DOHH2 (cell line): ENCODE data around the gene SAMD5.

Experiments
- H3F3A ChIP-seq: fragments of 200-600 bp; sonication (generic), shearing (Covaris generic); 2 replicates; pipeline ENCODE4 v1.6.0; 2016; ENCODE audit warnings: antibody characterized with exemption, mild to moderate bottlenecking; ENCODE audit not compliant: control insufficient read depth, insufficient read depth
- H3K27ac ChIP-seq: fragments of 200-600 bp; sonication (generic); 2 replicates; pipeline ENCODE4 v1.5.1; 2014; ENCODE audit warnings: low read depth, mild to moderate bottlenecking, low read length, moderate library complexity
- H3K27me3 ChIP-seq: fragments of 200-600 bp; sonication (generic); 2 replicates; pipeline ENCODE4 v1.6.1; 2014; ENCODE audit warnings: mild to moderate bottlenecking, low read length, mixed read lengths; ENCODE audit not compliant: control insufficient read depth
- H3K36me3 ChIP-seq: fragments of 200-600 bp; sonication (generic); 2 replicates; pipeline ENCODE4 v1.6.1; 2014; ENCODE audit warnings: mild to moderate bottlenecking, low read length, moderate library complexity, mixed read lengths; ENCODE audit not compliant: control insufficient read depth
- H3K4me1 ChIP-seq: fragments of 200-600 bp; sonication (generic); 2 replicates; pipeline ENCODE4 v1.6.1; 2014; ENCODE audit warnings: mild to moderate bottlenecking, low read length, mixed read lengths; ENCODE audit not compliant: control insufficient read depth
- H3K4me2 ChIP-seq: fragments of 200-600 bp; sonication (generic); 2 replicates; pipeline ENCODE4 v1.6.0; 2014; ENCODE audit warnings: mild to moderate bottlenecking, low read length, moderate library complexity
- H3K4me3 ChIP-seq: fragments of 200-600 bp; sonication (generic); 2 replicates; pipeline ENCODE4 v1.5.1; 2014; ENCODE audit warnings: mild to moderate bottlenecking, low read length, mixed read lengths
- H3K79me2 ChIP-seq: fragments of 200-600 bp; sonication (generic); 2 replicates; pipeline ENCODE4 v1.6.1; 2014; ENCODE audit warnings: mild to moderate bottlenecking, low read length, mixed read lengths; ENCODE audit not compliant: control insufficient read depth
- H3K9me2 ChIP-seq: fragments of 200-600 bp; sonication (generic); replicated peaks from 2 replicates; pipeline ENCODE4 v1.6.1; 2014; ENCODE audit warnings: mild to moderate bottlenecking, low read length, mixed read lengths; ENCODE audit not compliant: control insufficient read depth
- H3K9me3 ChIP-seq: fragments of 200-600 bp; sonication (generic); 2 replicates; pipeline ENCODE4 v1.6.1; 2014; ENCODE audit warnings: antibody characterized with exemption, low read length, mixed read lengths; ENCODE audit not compliant: control insufficient read depth, insufficient read depth
- H4K20me1 ChIP-seq: fragments of 200-600 bp; sonication (generic); 2 replicates; pipeline ENCODE4 v1.6.0; 2014; ENCODE audit warnings: low read depth, mild to moderate bottlenecking, antibody characterized with exemption, low read length, moderate library complexity; ENCODE audit not compliant: control insufficient read depth, insufficient read depth
- CTCF ChIP-seq: fragments of 200-600 bp; sonication (generic); IDR thresholded peaks from one replicate; pipeline ENCODE4 v1.5.1; 2014; ENCODE audit warnings: antibody characterized with exemption, mild to moderate bottlenecking, low read depth, low read length; ENCODE audit not compliant: poor library complexity, severe bottlenecking
- EZH2phosphoT487 ChIP-seq: fragments of 200-600 bp; sonication (generic); IDR thresholded peaks from 2 replicates; pipeline ENCODE4 v1.6.1; 2017; ENCODE audit warnings: borderline replicate concordance, mild to moderate bottlenecking, antibody characterized with exemption, low read length, moderate library complexity, mixed read lengths

SAMD5 gene

GRCh38 chr6:147506704-147507114 lies 1.8 kb upstream of the SAMD5 start:
- peaks cover 19% of the 10 kb centered on the region for H3K27me3 ChIP-seq
- H3K79me2 ChIP-seq, result no peaks in the 10 kb centered on the region
- H4K20me1 ChIP-seq, result no peaks in the 10 kb centered on the region
- no peaks in the 10 kb centered on the region for H3F3A ChIP-seq
- H3K4me3 ChIP-seq, result no peak overlapping the region
- TF ChIP-seq CTCF (peak; percentile 67), EZH2phosphoT487 (no peak)
- no peaks in the 10 kb centered on the region for H3K4me1 ChIP-seq
- no peaks in the 10 kb centered on the region for H3K36me3 ChIP-seq
- no peak overlapping the region; the same call in 1 of the 2 replicates for H3K4me2 ChIP-seq
- H3K27ac ChIP-seq, result no peak overlapping the region
- no peaks in the 10 kb centered on the region for H3K9me3 ChIP-seq
- no peaks in the 10 kb centered on the region for H3K9me2 ChIP-seq

DNA sequence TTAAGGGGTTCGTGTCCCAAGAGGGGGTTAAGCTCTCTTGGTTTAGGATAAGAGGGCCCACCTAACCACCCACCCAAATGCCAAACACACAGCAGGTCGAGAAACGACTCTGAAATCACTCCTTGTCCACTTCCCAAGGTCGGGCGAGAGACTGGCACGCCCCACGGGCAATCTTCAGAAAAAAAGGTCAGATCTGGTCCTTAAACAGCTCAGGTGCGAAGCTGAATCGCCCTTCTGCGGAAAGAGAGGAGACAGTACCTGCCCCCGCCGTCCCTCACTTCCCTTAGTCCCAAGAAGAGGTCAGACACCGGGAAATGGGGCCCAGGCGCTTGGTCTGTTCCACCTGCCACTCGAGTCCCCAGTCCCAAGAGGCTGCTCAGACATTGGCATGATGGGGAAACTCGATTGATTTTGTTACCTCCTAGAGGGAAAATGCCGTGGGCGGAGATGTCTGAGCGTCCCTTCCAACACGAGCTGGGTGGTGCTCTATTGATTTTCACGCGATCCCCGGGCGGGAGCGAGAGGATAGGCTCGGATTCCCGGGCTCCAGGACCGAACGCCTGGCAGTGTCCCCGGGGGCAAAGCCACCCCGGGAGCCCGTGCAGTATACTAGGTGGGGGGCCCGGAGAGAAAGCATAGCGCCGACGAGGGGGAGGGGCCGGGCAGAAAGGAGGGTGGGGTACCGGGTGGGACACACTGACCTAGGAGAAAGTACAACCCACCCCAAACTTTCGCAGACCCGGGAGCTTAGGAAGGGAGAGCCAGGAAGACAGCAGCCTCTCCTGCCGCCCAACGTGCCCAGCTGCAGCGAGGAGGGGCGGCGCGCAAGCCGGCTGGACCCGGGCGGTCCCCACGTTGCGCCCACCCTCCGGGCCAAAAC lies 1.1 kb upstream of the SAMD5 start:
- Histone ChIP-seq H4K20me1 (no peaks in the 10 kb centered on the region), H3K27ac (no peak overlapping the region), H3K4me2 (no peak overlapping the region), H3K4me1 (no peaks in the 10 kb centered on the region), H3K27me3 (peaks cover 19% of the 10 kb centered on the region), H3K36me3 (no peaks in the 10 kb centered on the region), H3K9me3 (no peaks in the 10 kb centered on the region), H3F3A (no peaks in the 10 kb centered on the region), H3K4me3 (no peak overlapping the region), H3K79me2 (no peaks in the 10 kb centered on the region), H3K9me2 (no peaks in the 10 kb centered on the region)
- TF ChIP-seq CTCF (no peak), EZH2phosphoT487 (no peak)

GRCh38 chr6:147508866-147509608 lies 547 bp downstream of the SAMD5 start:
- Histone ChIP-seq H3K4me3 (no peak overlapping the region), H3K4me2 (no peak overlapping the region), H3K79me2 (no peaks in the 10 kb centered on the region), H3K27me3 (peaks cover 19% of the 10 kb centered on the region), H4K20me1 (no peaks in the 10 kb centered on the region), H3K36me3 (no peaks in the 10 kb centered on the region), H3K4me1 (no peaks in the 10 kb centered on the region), H3K9me3 (no peaks in the 10 kb centered on the region), H3K9me2 (no peaks in the 10 kb centered on the region), H3F3A (no peaks in the 10 kb centered on the region), H3K27ac (no peak overlapping the region)
- TF ChIP-seq EZH2phosphoT487, result no peak
- TF ChIP-seq CTCF, result no peak
